Measurements from ENCODE around the gene UGT2A1.
"Not testable (repeated sequence)": the region's sequence is repeated elsewhere in the genome, so short reads cannot be mapped to it uniquely, and the experiment has no call there.

Gene UGT2A1

GRCh38 chr4:69653147-69653546, at the start of gene UGT2A1:
Gene UGT2A1, minus strand, starts transcription at chr4:69653247. Its CDS starts 5,603 bp downstream, at chr4:69647644.
- no peak for DNase-seq

DNA sequence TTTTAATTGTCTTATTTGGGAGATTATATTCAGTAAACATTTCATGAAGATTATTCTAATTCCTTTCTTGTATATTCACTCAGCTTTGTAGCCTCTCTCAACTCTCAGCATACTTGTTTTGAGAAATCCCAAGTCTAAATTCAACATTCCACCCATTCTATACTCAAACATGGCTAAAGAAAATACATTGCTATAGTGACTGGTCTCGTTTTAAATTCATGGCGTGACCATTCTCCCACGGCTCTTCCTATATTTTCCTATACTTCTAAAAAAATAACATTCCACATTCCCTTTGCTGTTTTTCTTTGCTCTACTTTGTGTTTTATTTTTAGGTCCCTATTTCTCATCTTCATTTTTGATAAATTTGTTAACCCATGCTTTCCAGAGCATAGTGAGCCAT, 49.2 kb upstream of the UGT2A1 start:
- DNase-seq, result no peak

GRCh38 chr4:69701696-69702095, 48.6 kb upstream of the UGT2A1 start:
- no peak for DNase-seq

GRCh38 chr4:69697536-69698242, 44.6 kb upstream of the UGT2A1 start:
- no peak for DNase-seq

DNA sequence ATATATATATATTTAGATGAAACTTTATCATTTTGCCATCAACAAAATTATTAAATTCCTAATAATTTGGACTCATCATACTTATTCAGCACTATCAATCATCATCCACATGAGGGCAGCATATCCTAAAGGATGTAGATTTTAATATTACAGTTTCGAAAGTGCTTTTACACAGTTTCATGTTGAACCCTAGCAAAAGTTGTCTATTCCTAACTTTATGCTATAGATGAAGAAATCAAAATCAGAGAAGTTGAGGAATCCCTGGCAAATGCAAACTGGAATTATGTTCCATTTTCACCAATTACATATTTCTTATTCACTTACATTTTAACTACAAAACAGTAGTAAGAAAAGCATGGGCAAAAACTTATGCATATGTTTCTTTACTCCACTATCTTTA, 36.6 kb upstream of the UGT2A1 start:
- DNase-seq, result no peak

DNA sequence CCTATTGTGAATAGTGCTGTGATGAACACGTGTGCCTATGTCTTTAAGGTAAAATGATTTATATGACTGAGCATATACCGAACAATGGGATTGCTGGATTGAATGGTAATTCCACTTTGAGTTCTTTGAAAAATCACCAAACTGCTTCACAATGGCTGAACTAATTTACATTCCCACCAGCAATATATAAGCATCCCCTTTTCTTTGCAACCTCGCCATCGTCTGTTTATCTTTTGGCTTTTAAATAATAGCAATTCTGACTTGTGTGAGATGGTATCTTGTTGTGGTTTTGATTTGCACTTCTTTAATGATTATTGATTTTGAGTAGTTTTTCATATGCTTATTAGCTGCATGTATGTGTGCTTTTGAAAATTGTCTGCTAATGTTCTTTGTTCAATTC, 31.8 kb upstream of the UGT2A1 start:
- DNase-seq, result no peak

DNA sequence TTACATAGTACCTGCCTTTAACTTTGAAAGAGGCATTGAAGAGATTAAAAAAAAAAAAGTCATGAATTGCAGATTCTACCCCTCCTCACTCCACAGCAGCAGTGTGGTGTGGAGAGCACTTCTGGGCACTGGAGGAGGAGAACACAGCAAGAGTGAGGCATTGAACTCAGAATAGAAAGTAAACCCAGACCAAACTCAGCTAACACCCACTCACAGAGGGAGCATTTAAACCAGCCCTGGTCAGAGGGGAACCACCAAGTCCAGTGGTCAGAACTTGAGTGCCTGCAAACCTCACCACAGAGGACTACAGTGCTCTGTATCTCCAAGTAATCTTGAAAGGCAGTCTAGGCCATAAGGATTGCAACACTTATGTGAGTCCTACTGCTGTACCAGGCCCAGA, 15.6 kb upstream of the UGT2A1 start:
- no peak for DNase-seq

DNA sequence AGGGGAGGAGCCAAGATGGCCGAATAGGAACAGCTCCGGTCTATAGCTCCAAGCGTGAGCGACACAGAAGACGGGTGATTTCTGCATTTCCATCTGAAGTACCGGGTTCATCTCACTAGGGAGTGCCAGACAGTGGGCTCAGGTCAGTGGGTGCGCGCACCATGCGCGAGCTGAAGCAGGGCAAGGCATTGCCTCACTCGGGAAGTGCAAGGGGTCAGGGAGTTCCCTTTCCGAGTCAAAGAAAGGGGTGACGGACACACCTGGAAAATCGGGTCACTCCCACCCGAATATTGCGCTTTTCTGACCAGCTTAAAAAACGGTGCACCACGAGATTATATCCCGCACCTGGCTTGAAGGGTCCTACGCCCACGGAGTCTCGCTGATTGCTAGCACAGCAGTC, 11.0 kb upstream of the UGT2A1 start:
- not testable (repeated sequence) for DNase-seq

- DNase-seq, result not testable (repeated sequence)
Observed at GRCh38 chr4:69661130-69661803, 8.2 kb upstream of the UGT2A1 start.

DNA sequence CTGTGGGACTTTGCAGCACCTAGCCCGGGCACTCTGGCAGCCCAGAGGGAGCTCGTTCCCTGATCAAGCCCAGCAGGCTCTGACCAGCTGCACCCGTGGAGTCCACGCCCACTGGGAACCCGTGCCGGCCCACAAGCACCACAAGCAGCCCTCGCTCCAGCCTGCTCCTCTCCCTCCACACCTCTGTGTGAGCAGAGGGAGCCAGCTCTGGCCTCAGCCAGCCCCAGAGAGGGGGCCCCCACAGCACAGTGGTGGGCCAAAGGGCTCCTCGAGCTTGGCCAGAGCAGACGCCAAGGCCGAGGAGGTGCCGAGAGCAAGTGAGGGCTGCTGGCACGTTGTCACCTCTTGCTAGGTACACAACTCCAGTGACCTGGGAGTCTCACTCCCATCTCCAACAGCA, 5.1 kb upstream of the UGT2A1 start:
- no peak for DNase-seq

GRCh38 chr4:69656653-69657158, 3.7 kb upstream of the UGT2A1 start:
- no peak for DNase-seq

DNA sequence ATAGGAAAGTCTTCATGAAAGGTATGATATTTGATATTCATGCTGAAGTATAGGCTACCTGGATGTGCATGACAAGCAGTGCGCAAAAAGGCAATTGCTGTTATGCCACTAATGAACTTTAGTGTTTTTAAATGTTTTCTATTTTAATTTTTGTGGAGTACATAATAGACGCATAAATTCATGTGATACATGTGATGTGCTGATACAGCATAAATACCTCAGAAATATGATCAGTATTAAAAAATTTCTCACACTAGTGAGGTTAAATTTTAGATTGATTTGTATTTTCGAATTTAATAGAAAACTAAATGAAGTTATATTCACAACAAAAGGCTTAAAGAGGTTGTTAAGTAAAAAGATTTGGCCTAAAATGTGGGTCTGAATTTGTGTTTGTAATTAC, 2.2 kb downstream of the UGT2A1 start:
- no peak for DNase-seq

- no peak for DNase-seq
Observed at GRCh38 chr4:69649629-69650028, 3.4 kb downstream of the UGT2A1 start.

DNA sequence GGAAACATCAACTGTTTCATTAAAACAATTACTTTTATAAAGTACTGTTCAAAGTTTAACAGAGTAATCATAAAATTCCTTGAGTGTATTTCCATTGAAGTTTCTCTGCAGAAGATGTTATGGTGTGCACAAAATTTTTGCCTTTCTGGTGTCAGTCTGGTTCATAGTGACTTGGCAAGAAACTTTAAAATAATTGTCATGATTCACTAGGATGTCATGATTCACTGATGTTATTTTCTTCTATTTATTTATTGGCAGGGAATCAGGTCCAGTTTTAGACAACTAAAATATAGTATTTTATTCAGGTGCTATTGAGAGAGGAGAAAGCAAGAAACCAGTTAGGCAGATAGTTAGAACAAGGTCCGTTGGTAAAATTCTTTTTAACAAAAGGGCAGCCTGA, 3.8 kb downstream of the UGT2A1 start:
- DNase-seq, result no peak

GRCh38 chr4:69642961-69643360, 10.1 kb downstream of the UGT2A1 start:
- no peak for DNase-seq

DNA sequence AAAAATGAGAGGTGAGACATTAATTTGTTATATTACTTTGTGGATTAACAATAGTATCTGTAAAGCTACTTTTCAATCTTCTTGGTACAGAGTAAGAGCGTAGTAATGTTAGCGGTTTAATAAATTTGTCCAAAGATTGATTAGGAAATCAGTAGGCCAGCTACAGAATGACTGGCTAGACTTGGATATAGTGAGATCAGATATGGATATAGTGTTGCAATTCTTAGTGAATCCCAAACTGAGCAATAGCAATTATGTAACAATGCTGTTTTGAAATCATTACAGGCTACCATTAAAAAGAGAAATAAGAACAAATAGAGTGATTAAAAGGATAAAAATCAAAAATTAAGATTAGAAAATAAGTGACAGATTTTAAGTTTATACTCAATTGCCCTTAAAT, 12.8 kb downstream of the UGT2A1 start:
- DNase-seq, result no peak

- DNase-seq, result no peak
Observed at GRCh38 chr4:69639542-69639941, 13.5 kb downstream of the UGT2A1 start, which contains the start of gene UGT2A2. Gene UGT2A2, minus strand, starts transcription at chr4:69639642. Its CDS starts 2 bp downstream, at chr4:69639640.

DNA sequence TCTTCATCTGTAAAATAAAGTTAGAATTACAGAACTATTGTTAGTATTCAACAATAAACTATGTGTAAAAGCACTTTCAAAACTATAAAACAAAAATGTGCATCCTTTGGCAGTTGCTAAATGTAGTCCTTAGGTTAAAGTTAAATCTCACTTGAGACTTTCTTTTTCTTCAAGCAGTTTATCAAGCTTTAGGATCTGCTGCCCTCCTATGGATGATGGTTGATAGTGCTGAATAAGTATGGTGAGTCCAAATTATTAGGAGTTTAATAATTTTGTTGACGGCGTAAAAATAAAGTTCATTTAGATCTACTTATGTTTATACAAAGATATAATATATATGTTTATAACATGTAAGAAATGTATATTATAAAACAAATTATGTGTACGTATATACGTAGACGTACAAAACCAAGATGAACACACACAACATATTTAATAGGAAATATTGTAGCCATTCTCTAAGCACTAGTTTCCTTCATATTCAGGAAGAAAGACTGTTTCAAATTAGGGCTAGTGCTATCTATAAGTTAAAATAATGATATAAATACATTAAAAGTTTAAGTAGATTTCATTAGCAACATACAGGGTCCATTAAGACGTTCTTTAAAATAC, 35.9 kb downstream of the UGT2A1 start:
- DNase-seq, result no peak

GRCh38 chr4:69610484-69610883, 42.6 kb downstream of the UGT2A1 start:
- no peak for DNase-seq

DNA sequence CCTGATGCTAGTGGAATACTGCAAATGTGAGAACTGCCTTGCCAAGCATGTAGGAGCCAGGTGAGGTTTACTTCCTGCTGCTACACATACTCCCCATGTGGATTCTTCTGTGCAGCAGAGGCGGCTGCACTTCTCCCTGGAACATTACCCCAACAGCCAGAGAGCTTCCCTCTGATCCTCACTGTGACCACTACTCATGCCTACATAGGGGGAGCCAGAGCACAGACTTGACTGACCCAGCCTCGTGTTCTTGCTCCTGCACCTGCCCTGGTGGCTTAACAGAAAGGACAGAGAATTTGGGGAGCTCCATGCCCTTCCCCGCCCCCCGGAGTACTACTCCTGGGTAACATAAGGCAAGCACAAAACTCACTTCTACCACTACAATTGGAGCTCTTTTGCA, 52.0 kb downstream of the UGT2A1 start:
- DNase-seq, result no peak

GRCh38 chr4:69600013-69600412, 53.0 kb downstream of the UGT2A1 start:
- DNase-seq, result no peak

DNA sequence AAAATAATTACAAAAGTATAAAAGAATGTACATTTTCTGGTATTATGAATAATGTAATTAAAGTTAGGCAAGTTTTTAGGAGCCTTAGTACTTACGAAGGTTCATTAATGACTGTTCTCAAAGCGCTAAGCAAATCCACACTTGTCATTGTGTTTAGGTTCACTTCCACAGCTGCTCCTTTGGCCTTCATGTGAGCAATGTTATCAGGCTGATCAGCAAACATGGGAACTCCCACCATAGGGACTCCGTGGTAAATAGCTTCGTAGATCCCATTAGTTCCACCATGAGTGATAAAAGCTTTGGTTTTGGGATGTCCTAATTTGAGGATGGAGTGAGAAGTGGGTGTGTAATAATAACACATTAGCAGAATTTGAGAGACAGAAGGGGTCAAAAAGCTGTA, 58.7 kb downstream of the UGT2A1 start:
- no peak for DNase-seq

DNA sequence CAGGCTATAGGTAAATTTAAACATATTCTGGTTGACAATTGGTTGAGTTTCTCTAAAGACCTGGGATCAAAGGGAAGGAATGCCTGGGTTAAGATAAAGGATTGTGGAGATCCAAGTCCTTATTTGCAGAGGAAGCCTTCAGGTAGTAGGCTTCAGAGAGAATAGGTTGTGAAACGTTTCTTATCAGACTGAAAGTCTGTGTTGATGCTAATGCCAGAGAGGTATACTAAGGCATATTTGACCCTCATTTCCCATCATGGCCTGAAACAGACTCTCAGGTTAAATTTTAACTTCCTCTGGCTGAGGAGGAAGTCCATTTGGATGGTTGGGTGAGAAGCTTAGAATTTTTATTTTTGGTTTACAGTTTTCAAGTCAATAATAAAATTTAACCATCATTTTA, 61.7 kb downstream of the UGT2A1 start:
- DNase-seq, result no peak

DNA sequence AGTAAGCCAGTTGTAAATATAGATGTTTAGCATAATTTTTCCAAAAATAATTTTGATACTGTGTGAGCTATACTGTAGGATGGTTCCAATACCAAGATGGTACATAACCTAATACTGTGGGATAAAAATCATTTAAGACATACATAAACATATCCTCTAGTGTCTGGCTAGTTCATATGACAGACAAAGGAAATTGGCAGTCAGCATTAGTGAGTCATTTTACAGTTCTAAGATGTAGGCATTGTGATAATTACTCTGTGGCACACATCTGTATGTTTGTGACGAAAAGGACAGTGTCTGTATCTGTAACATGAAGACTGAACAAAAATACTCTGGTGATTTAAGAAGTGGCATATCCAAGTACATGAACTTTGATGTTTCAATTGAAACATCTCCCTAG, 63.2 kb downstream of the UGT2A1 start:
- DNase-seq, result no peak
